HCT116 (cell line): ENCODE measurements around the gene CCDC192.

ENCODE experiments used
- CEBPB ChIP-seq: IDR thresholded peaks from 2 replicates; pipeline ENCODE4 v1.6.1; 2012; ENCODE audit warnings: low read depth
- EZH2 ChIP-seq: fragments of 200-600 bp; sonication (generic); IDR thresholded peaks from 2 replicates; pipeline ENCODE4 v1.6.1; 2017; ENCODE audit warnings: antibody characterized with exemption, mixed run types
- EZH2phosphoT487 ChIP-seq: fragments of 200-600 bp; IDR thresholded peaks from 2 replicates; pipeline ENCODE4 v1.6.1; 2018; ENCODE audit warnings: antibody characterized with exemption, borderline replicate concordance
- FOSL1 ChIP-seq: IDR thresholded peaks from 2 replicates; pipeline ENCODE4 v1.6.1; 2012; ENCODE audit warnings: low read depth
- POLR2A ChIP-seq: IDR thresholded peaks from 2 replicates; pipeline ENCODE4 v1.7.0; 2011; ENCODE audit warnings: borderline replicate concordance; ENCODE audit not compliant: insufficient read depth, insufficient read length; ENCODE audit errors: extremely low read depth
- RAD21 ChIP-seq: IDR thresholded peaks from 2 replicates; pipeline ENCODE4 v1.6.1; 2012; ENCODE audit warnings: low read depth, mild to moderate bottlenecking
- SIN3A ChIP-seq: IDR thresholded peaks from 2 replicates; pipeline ENCODE4 v1.6.1; 2012; ENCODE audit warnings: low read depth
- SRF ChIP-seq: IDR thresholded peaks from 2 replicates; pipeline ENCODE4 v1.6.1; 2012; ENCODE audit warnings: low read depth
- TF ChIP-seq, protein P1 (sequence below), 3 experiments: fragments of 200-600 bp in 1 of 3; sonication (generic) in 1 of 3; IDR thresholded peaks in 2 of 3; conservative IDR thresholded peaks in 1 of 3; 2 replicates each; pipeline ENCODE4 v1.5.1; 2012 to 2017; ENCODE audit warnings: low read depth in 2 of 3, low read length in 2 of 3, antibody characterized with exemption in 1 of 3, borderline replicate concordance in 1 of 3, control low read depth in 1 of 3, mild to moderate bottlenecking in 1 of 3, mixed read lengths in 1 of 3, mixed run types in 1 of 3, moderate library complexity in 1 of 3; ENCODE audit not compliant: insufficient read depth in 1 of 3
- TF ChIP-seq, protein P2 (sequence below): IDR thresholded peaks from 2 replicates; pipeline ENCODE4 v1.6.1; 2012

GRCh38 chr5:127871503-127872153 is 168.4 kb downstream of the CCDC192 start:
- TF ChIP-seq, protein P1, sequence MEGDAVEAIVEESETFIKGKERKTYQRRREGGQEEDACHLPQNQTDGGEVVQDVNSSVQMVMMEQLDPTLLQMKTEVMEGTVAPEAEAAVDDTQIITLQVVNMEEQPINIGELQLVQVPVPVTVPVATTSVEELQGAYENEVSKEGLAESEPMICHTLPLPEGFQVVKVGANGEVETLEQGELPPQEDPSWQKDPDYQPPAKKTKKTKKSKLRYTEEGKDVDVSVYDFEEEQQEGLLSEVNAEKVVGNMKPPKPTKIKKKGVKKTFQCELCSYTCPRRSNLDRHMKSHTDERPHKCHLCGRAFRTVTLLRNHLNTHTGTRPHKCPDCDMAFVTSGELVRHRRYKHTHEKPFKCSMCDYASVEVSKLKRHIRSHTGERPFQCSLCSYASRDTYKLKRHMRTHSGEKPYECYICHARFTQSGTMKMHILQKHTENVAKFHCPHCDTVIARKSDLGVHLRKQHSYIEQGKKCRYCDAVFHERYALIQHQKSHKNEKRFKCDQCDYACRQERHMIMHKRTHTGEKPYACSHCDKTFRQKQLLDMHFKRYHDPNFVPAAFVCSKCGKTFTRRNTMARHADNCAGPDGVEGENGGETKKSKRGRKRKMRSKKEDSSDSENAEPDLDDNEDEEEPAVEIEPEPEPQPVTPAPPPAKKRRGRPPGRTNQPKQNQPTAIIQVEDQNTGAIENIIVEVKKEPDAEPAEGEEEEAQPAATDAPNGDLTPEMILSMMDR (IDR thresholded peaks at IDR 0.05 in 2 of 3, conservative IDR thresholded peaks at IDR 0.05 in 1 of 3; ENCODE audit: borderline replicate concordance in 1 of 3, insufficient read depth in 1 of 3, low read depth in 2 of 3, low read length in 2 of 3): no peak
- no peak for TF ChIP-seq RAD21
- TF ChIP-seq EZH2phosphoT487: no peak
- no peak for TF ChIP-seq EZH2
- no peak for TF ChIP-seq POLR2A
- TF ChIP-seq, protein P2, sequence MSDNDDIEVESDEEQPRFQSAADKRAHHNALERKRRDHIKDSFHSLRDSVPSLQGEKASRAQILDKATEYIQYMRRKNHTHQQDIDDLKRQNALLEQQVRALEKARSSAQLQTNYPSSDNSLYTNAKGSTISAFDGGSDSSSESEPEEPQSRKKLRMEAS: no peak
- TF ChIP-seq SRF: no peak
- no peak for TF ChIP-seq SIN3A
- TF ChIP-seq CEBPB: no peak
- TF ChIP-seq FOSL1: no peak
